SK-N-SH treated with all-trans-retinoic acid at 6 μM for 48 hours (cell line): Measurements from ENCODE around the gene TBRG1.

ENCODE experiments used
- ATAC-seq: fragments of 200-7000 bp; cut with Tn5 transposase; 3 replicates; pipeline ENCODE4 v1.9.1; 2020; ENCODE audit warnings: mild to moderate bottlenecking, moderate library complexity
- ARNTL ChIP-seq: fragments of 450-650 bp; formaldehyde crosslinking; IDR thresholded peaks from 2 replicates; pipeline ENCODE4 v1.5.0; 2020; ENCODE audit warnings: low read depth, mild to moderate bottlenecking, moderate library complexity, borderline replicate concordance
- BACH2 ChIP-seq: fragments of 250-450 bp; sonication (Bioruptor Pico); IDR thresholded peaks from 2 replicates; pipeline ENCODE4 v1.9.0; 2021; ENCODE audit warnings: mild to moderate bottlenecking, borderline replicate concordance
- CREB5 ChIP-seq: fragments of 250-450 bp; sonication (Bioruptor Pico); IDR thresholded peaks from 2 replicates; pipeline ENCODE4 v1.5.1; 2020; ENCODE audit warnings: low read depth, mild to moderate bottlenecking, moderate library complexity
- CSDC2 ChIP-seq: fragments of 250-450 bp; sonication (Bioruptor Pico); IDR thresholded peaks from 2 replicates; pipeline ENCODE4 v1.5.0; 2020; ENCODE audit warnings: mild to moderate bottlenecking, moderate library complexity
- CSRNP3 ChIP-seq: fragments of 250-450 bp; sonication (Bioruptor Pico); IDR thresholded peaks from 2 replicates; pipeline ENCODE4 v1.5.1; 2021; ENCODE audit warnings: mild to moderate bottlenecking, moderate library complexity
- ESRRG ChIP-seq: fragments of 250-450 bp; sonication (Bioruptor Pico); IDR thresholded peaks from 2 replicates; pipeline ENCODE4 v1.6.1; 2021; ENCODE audit warnings: mild to moderate bottlenecking
- ISL1 ChIP-seq: fragments of 250-450 bp; sonication (Bioruptor Pico); IDR thresholded peaks from 2 replicates; pipeline ENCODE4 v2.1.2; 2022; ENCODE audit warnings: mild to moderate bottlenecking, moderate library complexity
- OSR1 ChIP-seq: fragments of 250-450 bp; sonication (Bioruptor Pico); IDR thresholded peaks from 2 replicates; pipeline ENCODE4 v1.8.0; 2022; ENCODE audit warnings: moderate library complexity, mild to moderate bottlenecking, inconsistent platforms
- PATZ1 ChIP-seq: fragments of 250-450 bp; sonication (Bioruptor Pico); IDR thresholded peaks from 2 replicates; pipeline ENCODE4 v1.8.0; 2020; ENCODE audit warnings: mild to moderate bottlenecking, moderate library complexity, borderline replicate concordance
- POU6F1 ChIP-seq: fragments of 250-450 bp; sonication (Bioruptor Pico); IDR thresholded peaks from 2 replicates; pipeline ENCODE4 v1.8.0; 2021; ENCODE audit warnings: low read depth, mild to moderate bottlenecking, moderate library complexity, borderline replicate concordance
- PPARA ChIP-seq: fragments of 250-450 bp; sonication (Bioruptor Pico); IDR thresholded peaks from 2 replicates; pipeline ENCODE4 v1.5.0; 2020; ENCODE audit warnings: mild to moderate bottlenecking, borderline replicate concordance
- RARB ChIP-seq: fragments of 250-450 bp; sonication (Bioruptor Pico); IDR thresholded peaks from 2 replicates; pipeline ENCODE4 v1.8.0; 2021; ENCODE audit warnings: mild to moderate bottlenecking, moderate library complexity
- TCF4 ChIP-seq: fragments of 250-450 bp; sonication (Bioruptor Pico); IDR thresholded peaks from 2 replicates; pipeline ENCODE4 v1.8.0; 2021; ENCODE audit warnings: mild to moderate bottlenecking, moderate library complexity, borderline replicate concordance
- TOX ChIP-seq: fragments of 250-450 bp; sonication (Bioruptor Pico); IDR thresholded peaks from 2 replicates; pipeline ENCODE4 v1.8.0; 2021; ENCODE audit warnings: mild to moderate bottlenecking, moderate library complexity, borderline replicate concordance
- TSHZ2 ChIP-seq: fragments of 250-450 bp; sonication (Bioruptor Pico); IDR thresholded peaks from 2 replicates; pipeline ENCODE4 v1.5.0; 2020; ENCODE audit warnings: mild to moderate bottlenecking, moderate library complexity
- ZC3H10 ChIP-seq: fragments of 250-450 bp; sonication (Bioruptor Pico); IDR thresholded peaks from 2 replicates; pipeline ENCODE4 v1.5.1; 2021; ENCODE audit warnings: mild to moderate bottlenecking, moderate library complexity
- ZFP3 ChIP-seq: fragments of 250-450 bp; sonication (Bioruptor Pico); IDR thresholded peaks from 2 replicates; pipeline ENCODE4 v1.5.0; 2020; ENCODE audit warnings: mild to moderate bottlenecking, moderate library complexity
- ZFP30 ChIP-seq: fragments of 450-650 bp; formaldehyde crosslinking; IDR thresholded peaks from 2 replicates; pipeline ENCODE4 v1.5.0; 2022; ENCODE audit warnings: mild to moderate bottlenecking, moderate library complexity
- ZNF565 ChIP-seq: fragments of 450-650 bp; formaldehyde crosslinking; conservative IDR thresholded peaks from 2 replicates; pipeline ENCODE4 v1.5.0; 2020; ENCODE audit warnings: low read depth, mild to moderate bottlenecking, moderate library complexity
- ZNF70 ChIP-seq: fragments of 450-650 bp; formaldehyde crosslinking; IDR thresholded peaks from 2 replicates; pipeline ENCODE4 v1.5.0; 2020; ENCODE audit warnings: mild to moderate bottlenecking, moderate library complexity
- ZNF8 ChIP-seq: fragments of 450-650 bp; formaldehyde crosslinking; IDR thresholded peaks from 2 replicates; pipeline ENCODE4 v1.5.0; 2020; ENCODE audit warnings: mild to moderate bottlenecking, moderate library complexity

The TBRG1 gene

GRCh38 chr11:124625504-124626168, 3.0 kb downstream of the TBRG1 start:
- no peak for ATAC-seq
- TF ChIP-seq PATZ1 (CRISPR knock-in tag) (no peak), ZNF8 (CRISPR knock-in tag) (no peak), BACH2 (CRISPR knock-in tag) (no peak), ARNTL (no peak), ESRRG (CRISPR knock-in tag) (no peak), CSDC2 (no peak), ZNF565 (CRISPR knock-in tag) (no peak), CSRNP3 (CRISPR knock-in tag) (no peak), ISL1 (CRISPR knock-in tag) (no peak), ZFP3 (no peak), CREB5 (no peak), ZFP30 (CRISPR knock-in tag) (no peak), OSR1 (CRISPR knock-in tag) (no peak), ZC3H10 (CRISPR knock-in tag) (no peak), TSHZ2 (CRISPR knock-in tag) (no peak), TCF4 (CRISPR knock-in tag) (no peak)

- no peak for ATAC-seq
- TF ChIP-seq PPARA (CRISPR knock-in tag), result no peak
- TF ChIP-seq OSR1 (CRISPR knock-in tag), result no peak
- no peak for TF ChIP-seq ISL1 (CRISPR knock-in tag)
- TF ChIP-seq RARB (CRISPR knock-in tag), result no peak
- TF ChIP-seq TOX (CRISPR knock-in tag), result no peak
- TF ChIP-seq CSDC2, result no peak
- TF ChIP-seq TSHZ2 (CRISPR knock-in tag), result no peak
- no peak for TF ChIP-seq ZFP3
- no peak for TF ChIP-seq ZNF70 (CRISPR knock-in tag)
- no peak for TF ChIP-seq POU6F1
- no peak for TF ChIP-seq ARNTL
- TF ChIP-seq ZNF8 (CRISPR knock-in tag), result no peak
- TF ChIP-seq TCF4 (CRISPR knock-in tag), result no peak
Measured at GRCh38 chr11:124627546-124627945, 4.9 kb downstream of the TBRG1 start.
